ENCODE results near the gene SLFN13.
"Not testable (repeated sequence)": the region's sequence is repeated elsewhere in the genome, so short reads cannot be mapped to it uniquely, and the experiment has no call there.

- TF ChIP-seq POLR2AphosphoS5 (IDR thresholded peaks at IDR 0.05; ENCODE audit: low read depth); CTCF (IDR thresholded peaks at IDR 0.05; ENCODE audit: insufficient read depth, low read length): not testable (repeated sequence)
Measured at GRCh38 chr17:35454035-35454434, 5.5 kb upstream of the SLFN13 start.
